Fibroblast of skin of left quadriceps (primary cell): Measurements from ENCODE around the gene PSMD13.
"Not testable (repeated sequence)": the region's sequence is repeated elsewhere in the genome, so short reads cannot be mapped to it uniquely, and the experiment has no call there.

Experiments
- DNase-seq, 2 experiments: peaks; one replicate each; pipeline ENCODE4 v3.0.0-alpha.2; 2013; ENCODE audit warnings: low read depth in 2 of 2

The PSMD13 gene

DNA sequence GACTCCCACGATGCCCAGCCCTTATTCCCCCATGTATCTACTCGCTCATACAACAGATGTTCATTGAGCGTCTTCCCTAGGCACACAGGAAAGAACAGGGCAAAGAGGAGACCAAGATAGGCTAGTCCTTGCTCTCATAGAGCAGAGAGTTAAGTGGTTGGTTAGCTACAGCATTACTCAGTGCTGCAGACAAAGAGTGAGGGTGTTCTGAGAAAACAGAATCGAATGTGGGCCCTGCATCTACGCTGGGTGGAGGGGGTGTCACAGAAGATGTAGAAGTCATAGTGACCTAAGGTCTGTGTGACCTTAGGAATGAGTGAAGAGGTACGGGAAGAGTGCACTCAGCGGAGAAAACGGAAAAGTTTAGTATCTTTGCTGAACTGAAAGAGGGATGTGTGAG is 12.3 kb downstream of the PSMD13 start:
- DNase-seq, result no peak

DNA sequence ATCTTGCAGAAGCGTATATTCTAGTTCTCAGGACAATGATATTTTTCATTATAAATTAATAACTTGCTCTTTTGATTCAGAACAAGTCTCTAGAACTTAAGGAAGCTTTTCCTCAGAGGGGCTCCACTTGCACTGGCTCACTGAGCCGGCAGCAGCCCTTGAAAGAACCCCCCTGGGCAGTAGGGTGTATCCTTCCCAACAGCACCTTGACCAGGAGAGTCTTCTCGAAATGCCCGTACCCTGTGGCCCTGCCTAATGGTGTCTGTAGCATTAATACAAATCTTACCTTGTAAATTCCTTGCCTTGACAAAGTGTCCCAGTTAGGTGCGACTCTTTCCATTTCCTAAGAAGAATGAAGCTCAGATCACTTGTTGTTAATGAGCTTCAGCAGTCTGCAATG is 13.5 kb downstream of the PSMD13 start:
- no peak for DNase-seq

DNA sequence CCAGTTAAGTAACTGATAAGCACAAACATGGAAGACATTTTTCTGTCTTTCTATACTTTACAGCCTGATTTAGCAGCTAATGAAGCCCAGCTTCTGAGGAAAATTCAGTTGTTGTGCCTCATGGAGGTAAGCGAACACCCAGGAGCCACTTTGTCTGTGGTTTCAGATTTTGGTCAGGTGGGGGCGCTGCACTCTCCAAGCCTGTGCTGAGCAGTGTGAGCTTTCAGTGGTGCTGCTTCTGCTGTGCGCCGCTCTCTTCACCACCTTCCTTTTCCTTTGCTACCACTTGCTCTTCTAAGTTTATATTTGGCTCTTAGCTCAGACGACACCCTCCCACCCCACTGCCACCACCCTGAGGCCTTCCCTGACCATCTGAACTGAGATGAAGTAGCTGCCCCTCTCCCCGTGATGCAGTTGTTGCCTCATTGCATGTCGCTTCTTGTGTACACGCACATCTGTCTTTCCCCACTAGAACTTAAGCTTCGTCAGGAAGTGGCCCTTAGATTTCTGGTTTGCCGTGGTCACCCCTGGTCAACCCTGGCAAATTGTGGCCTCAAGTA is 14.0 kb downstream of the PSMD13 start:
- peak; percentile 14 to 16 for DNase-seq

DNA sequence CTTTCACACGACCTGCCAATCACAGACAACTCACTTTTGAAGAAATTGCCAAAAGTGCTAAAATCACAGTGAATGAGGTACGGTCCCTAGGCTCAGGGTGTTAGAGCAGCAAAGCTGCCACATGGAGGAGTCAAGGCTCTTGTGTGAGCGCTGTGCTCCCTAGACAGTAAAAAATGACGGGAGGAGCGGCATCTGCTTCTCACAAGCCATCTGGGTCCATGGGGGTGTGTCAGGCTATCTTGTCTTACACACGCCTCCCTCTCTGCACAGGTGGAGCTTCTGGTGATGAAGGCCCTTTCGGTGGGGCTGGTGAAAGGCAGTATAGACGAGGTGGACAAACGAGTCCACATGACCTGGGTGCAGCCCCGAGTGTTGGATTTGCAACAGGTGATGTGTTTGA is 14.8 kb downstream of the PSMD13 start:
- no peak for DNase-seq

DNA sequence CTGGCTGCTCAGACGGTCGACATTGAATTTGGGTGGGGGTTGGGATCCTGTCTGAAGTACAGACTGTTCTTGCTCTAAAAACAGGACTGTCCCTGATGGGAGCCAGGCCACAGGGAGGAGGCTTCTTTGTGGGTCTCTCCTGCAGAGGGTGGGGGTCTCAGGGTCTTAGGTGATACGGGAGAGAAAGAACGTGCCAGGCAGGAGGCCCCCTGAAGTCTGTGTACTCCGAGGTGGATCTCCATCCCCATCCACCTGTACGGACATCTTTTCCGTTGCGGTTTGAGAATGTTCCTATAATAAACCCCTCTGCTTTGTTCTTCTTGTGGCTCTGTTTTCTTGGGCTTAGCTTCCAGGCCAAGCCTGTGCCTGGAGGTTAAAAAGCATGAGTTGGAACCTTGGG is 15.9 kb downstream of the PSMD13 start:
- DNase-seq, result no peak

DNA sequence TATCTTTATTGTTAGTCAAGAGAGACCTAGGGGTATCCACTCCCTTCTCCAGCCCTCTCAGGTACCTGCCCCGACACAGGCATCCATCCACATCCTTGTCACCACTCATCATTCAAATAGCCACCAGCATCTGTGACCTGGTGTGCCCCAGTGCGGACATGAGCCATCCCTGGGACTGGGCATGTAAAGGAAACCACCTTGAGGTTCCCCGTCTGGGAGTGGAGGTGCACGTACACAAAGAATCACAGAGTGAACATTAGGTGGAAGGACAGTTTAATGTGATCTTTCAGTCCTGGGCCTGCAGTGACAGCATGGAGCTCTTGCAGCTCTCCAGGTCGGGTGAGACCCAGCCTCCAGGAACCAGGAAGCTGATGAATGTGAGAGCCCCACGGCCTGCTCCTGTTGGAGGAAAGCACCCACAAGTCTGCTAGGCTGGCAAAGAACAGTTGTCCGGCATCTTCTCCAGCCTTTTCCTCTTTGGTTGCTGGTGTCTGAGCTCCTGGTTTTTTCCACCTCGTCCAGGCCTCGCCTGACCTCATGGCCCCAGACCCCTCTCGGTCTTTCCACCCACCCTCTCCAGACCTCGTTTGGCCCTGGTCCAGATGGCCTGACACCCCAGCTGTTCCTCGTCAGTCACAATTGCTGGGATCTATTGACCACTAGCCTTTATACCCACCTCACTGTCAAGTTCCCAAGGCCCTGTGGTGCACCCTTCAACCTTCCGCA is 16.5 kb downstream of the PSMD13 start:
- DNase-seq, result no peak

DNA sequence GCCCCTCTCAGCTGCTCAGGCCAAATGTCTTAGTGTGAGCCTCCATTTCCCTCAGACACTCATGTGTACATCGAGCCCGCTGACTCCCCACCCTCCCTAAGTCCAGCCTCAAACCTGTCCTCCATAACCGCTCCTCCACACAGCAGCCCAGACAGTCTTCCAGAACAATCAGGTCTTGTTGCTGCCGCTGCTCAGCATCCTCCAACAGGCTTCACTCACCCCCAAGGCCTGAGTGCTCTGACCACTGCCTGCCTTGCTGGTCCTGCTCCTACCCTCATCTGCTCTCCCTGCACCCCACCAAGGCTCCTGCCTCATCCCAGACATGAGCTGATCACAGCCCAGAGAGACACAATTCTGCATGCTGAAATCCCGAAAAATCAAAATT is 17.1 kb downstream of the PSMD13 start:
- DNase-seq, result no peak

DNA sequence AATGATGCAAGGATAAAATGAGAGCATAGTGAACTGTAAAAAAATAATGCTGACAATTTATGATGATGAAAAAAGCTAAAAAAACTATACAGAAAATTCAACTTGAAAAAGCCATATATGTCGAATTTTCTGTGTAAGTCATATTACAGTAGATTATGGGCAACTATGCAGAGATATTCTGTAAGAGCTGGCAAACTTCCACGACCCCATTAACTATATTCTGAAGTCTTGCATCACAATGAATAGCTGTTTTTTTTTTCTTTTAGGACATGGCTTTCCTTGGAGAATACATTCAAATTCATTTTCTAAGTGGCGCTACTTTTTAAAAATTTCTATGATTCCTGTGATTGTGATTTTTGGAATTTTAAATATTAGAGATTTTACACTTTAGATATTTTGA is 18.4 kb downstream of the PSMD13 start:
- peak; percentile 24 to 26 for DNase-seq

DNA sequence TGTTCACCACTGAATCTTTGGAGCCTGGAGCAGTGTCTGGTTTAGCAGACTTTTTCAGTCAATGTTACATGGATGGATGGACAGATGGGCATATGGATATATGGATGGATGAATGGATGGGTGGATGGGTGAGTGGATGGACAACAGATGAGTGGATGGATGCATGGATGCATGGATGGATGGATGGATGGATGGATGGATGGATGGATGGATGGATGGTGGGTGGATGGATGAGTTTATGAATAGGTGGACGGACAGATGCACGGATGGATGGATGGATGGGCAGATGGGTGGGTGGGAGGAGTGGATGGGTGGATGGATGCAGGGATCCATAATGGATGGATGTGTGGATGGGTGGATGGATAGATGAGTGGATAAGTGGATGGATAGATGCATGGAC is 19.0 kb downstream of the PSMD13 start:
- DNase-seq, result no peak

DNA sequence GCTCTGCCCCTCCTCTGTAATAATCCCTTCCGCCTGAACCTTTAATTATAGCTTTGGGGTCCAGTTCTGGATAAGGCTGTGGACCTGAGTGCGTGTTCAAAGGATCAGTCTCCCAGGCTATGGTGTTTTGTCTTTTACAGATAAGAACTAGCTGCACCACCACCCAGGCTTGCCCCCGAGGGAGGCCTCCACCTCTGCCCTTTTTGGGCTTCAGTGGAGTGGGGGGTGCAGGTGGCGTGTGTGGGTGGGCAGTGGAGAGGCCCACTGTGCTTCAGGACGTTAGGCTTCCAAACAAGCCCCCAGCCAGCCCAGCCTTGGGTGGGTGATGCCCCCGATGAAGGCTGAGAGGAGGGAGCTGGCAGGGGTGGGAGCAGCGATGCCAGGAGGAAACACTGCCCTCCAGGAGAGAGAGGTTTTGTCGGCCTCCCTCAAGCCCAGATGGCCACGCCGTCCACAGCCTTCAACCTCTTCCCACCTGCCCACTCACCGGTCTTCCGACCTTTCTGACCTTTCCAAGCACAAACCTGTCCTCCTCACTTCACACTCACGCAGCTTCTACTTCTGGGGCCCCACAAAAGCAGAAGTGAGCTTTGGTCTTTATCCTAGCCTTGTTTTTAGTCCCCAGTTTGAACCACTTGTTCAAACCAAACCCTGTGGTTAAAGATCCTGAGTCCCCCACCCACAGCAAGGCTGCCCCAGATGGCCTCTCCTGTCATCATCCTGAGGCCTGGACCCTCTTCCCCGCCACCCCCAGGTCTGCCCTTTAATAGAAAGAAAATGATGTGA is 20.4 kb downstream of the PSMD13 start:
- DNase-seq, result no peak

DNA sequence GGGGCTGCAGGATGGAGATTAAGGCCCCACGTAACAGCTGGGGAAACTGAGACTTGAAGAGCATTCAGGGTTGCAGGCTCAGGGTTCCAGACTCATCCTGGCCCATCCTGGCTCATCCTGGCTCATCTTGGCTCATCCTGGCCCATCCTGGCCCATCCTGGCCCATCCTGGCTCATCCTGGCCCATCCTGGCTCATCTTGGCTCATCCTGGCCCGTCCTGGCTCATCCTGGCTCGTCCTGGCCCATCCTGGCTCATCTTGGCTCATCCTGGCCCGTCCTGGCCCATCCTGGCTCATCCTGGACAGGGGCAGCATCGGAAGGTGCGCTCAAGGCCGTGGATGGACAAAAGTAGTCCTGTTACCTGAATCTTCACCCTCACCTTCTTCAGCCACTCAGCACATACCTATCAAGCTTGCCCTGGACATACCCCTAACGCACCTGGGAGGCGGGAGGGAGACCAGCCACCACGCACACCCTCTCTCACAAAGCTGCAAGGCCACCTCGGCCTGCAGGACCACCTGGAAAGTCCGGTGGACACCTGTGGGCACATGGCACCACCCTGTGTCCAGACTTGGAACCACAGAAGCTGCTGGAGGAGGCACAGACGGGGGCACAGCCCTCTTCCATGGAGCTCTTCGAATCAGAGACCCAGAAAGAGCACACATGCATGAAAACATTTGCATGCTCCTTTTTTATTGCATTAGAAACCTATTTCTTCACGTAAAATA is 21.2 kb downstream of the PSMD13 start:
- DNase-seq, result no peak

DNA sequence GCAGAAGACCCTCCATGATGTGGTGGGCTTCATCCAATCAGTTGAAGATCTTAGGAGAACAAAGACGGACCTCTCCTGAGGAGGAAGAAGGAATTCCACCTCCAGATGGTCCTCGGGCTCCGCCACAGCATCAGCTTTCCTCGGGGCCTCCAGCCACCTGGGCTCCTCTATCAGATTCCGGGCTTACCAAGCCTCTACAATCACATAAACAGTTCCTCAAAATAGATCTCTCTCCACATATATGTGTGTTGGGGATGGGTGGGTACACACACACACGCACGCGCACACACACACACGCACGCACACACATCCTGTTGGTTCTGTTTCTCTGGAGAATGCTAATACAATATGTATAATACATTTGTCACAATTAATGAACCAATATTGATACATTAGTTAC is 22.6 kb downstream of the PSMD13 start:
- DNase-seq, result no peak

DNA sequence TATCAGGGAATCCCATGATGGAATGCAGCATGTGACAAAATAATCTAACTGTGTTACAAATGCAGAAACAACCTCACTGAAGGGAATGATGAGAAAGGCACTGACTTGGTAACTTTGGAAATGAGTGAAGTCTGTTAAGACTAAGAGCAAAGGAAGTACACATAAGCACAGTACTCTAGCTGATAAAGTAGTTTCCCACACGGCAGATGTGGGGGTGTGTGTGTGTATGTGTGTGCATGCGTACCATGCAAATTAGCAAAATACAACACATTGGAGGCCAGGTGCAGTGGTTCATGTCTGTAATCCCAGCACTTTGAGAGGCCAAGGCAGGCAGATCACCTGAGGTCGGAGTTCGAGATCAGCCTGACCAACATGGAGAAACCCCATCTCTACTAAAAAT is 24.8 kb downstream of the PSMD13 start:
- no peak for DNase-seq

DNA sequence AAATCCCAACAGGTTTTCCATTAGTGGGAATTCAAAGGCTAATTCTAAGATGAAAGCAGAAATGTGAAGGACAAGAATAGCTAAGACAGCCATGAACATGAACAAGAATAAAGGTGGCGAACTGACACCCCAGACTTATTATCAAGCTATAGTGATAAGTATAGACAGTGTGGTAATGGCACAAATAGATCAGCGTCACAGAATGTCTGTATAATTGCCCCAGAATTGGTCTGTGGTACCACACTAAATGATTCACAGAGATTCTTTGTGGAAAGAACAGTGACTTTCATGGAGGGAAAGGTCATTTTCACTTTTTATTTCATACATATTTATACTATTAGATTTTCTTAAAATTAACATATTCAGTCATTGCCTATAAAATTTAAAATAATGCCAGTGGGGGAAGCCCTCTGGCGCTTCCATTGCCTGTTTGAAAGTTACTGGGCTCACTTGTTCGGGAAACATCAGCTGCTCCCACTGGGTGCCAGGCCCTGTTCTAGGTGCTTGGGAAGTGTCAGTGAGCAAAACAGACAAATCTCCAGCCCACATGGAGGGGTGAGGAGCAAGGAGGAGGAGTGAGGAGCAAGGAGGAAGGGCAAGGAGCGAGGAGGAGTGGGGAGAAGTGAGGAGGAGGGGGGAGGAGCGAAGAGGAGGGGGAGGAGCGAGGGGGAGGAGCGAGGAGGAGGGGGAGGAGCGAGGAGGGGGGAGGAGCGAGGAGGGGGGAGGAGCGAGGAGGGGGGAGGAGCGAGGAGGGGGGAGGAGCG is 30.1 kb downstream of the PSMD13 start:
- DNase-seq, result no peak

DNA sequence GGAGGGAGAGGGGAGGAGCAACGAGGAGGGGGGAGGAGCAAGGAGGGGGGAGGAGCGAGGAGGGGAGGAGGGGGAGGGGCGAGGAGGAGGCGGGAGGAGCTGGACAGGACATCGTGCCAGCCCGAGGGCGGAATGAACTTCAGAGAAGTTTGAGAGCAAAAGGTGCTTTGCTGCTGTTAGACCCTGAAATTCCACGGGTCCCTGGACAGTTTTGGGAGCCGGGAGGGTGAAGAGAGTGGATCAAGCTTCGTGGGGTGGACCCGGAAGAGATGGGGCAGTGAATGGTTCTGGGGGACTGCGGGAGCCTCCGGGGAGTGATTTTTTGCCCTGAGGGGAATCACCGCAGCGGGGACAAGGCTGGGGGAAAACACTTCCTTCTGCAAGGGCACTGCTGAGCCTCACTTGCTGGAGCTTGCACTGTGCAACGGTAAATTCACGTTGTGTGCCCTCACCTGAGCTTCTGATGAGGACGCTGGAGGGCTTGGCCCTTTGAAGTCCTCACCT is 30.8 kb downstream of the PSMD13 start:
- no peak for DNase-seq

DNA sequence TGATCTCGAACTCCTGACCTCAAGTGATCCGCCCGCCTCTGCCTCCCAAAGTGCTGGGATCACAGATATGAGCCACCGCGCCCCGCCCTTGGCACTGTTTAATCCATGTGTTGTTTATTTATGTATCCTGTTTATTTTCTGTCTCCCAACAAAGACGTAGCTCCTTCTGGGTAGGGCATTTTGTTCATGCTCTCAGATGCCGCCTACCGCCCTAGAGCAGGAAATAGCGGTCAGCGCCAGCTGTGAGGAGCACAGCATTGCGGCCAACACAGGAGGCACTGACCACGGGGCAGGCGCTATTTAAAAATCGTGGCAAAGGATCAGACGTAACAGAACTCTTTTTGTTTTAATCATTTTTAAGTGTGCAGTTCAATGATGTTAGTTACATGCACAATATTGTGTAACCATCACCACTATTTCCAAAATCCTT is 32.0 kb downstream of the PSMD13 start:
- DNase-seq, result not testable (repeated sequence)

DNA sequence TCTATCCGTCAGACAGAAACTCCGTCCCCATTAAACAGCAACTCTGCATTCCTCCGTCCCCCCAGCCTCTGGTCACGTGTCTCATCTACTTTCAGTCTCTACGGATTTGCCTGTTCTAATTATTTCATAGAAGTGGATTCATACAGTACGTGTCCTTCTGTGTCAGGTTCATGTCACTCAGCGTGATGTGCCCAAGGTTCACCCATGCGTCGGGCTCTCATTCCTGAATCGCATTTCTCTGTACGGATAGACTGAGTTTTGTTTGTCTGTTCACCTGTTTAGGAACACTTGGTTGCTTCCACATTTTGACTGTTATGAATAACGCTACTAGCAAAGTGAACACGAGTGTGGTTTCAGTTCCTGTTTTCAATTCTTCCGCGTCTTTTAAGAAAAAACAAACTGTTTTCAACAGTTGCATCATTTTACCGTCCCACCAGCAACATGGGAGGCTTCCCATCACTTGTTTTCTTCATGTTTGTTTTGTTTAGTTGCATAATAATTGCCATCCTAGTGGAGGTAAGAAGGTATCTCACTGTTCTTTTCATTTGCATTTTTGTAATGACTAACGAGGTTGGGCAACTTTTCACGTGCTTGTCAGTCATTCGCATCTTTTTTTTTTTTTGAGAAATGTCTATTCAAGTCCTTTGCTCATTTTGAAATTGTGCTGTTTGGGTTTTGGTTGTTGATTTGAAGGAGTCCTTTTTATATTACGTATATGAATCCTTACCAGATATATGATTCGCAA is 32.5 kb downstream of the PSMD13 start:
- DNase-seq, result no peak

DNA sequence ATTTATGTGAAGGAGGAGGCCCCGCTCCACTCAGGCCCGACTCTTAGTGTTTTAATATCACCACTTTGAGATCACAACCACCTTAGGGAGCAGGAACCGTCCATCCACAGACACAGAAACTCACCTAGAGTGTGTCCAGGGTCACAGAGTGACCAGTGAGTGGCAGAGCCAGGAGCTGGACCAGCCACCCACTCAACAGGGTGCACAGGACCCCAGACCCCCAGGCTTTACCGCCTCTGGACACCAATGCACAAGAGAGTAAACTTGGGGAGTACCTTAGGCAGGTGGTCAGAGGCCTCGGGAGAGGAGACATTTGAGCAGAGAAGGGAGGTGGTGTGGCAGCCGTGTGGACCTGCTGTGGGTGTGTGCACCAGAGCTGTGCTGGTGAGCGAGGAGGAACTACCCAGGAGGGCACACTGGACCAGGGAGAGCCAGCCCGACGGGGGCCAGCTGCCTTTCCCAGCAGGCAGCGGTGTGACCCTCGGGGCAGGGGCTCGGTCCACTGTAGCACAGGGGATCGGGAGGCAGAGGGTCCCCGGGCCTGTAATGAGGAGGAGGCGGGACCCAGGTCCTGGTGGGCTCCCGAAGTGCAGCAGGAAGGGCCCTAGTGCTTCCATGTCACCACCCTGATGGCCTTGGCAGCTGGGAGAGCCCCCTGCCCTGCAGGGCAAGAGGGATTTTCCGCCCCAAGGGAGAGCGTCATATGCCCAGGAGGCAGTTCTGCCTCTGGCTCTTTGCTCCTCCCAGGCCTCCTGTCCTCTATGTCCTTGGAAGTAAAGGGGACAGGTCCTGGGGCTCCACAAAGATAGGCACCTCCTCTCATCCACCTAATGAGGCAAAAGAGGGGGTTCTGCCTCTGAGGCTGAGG is 33.9 kb downstream of the PSMD13 start:
- no peak for DNase-seq

DNA sequence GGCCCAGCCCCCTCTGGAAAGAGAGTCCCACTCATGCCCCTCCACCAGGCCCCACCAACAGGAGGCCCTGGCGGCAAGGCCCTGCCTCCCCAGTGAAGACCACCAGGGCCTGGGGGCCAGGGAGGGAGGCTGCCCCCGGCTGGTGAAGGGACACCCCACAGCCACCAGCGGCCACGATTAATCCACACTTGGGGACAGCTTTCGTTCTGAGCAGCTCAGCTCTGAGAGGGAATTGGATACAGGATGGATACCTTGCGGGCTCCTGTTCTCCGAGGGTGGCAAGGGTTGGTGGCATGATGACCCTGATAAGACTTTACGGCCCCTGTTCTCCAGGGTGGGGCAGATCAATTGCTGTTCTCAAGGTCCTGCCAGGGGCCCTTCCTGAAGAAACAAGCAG is 34.5 kb downstream of the PSMD13 start:
- DNase-seq, result no peak
